ENCODE data around the gene ZBTB42. TPM values are rescaled to one million over a fixed set of nuclear protein-coding genes. Genes with fewer than 3 reads are reported as not detected.

ZBTB42 gene
- total and polyA plus RNA-seq, 2 of the 13 experiments (the other 11 are each of a cell fraction or from before 2014, with no cell fraction given), result 2.8 to 4.2 TPM

DNA sequence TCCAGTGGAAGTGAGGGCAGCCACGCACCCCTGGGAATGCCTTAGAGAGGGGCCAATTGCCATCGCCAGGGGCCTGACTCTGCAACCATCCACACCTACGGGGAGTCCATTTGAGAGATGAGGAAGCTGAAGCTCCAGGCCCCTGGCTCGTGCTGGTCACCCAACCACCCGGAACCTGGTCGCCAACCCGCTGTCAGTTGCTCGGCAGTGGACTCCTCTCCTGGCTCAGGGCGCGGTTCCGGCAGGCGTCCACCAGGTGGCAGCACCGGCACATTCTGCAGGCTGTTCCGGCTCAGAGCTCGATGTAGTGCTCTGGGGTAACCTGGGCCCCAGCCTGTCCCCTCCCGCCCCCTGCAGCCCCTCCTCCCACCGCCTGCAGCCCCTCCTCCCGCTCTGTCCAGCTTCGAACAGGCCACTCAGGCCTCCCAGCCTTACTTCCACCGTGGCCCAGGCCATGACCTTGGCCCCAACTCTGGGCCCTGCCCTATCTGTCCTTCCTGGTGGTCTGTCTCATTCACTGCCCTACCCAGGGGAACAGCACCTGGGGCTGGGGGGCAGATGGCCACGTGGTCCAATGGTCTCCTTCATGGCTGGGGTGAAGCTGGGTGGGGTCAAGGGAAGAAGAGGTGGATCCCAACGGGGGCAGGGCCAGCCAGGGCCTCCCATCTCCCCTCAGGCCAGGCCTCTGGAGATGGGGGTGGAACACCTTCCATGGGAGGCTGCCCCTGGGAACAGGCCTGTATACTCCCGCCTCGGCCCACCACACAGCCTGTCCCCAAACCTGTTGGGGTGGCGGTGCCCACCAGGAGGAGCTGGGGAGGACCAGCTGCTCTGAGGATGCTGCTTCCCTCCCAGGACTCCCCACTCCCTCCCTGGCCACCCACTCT, 32.2 kb upstream of the ZBTB42 start (continued):
- TF ChIP-seq ZSCAN31 (CRISPR knock-in tag; IDR thresholded peaks at IDR 0.05; ENCODE audit: low read depth), result no peak; the same call in 1 of the 2 replicates
- TF ChIP-seq PRPF4 (IDR thresholded peaks at IDR 0.05; ENCODE audit: low read depth, low read length, poor library complexity, severe bottlenecking), result no peak
- no peak for TF ChIP-seq EEA1 (CRISPR knock-in tag; IDR thresholded peaks at IDR 0.05; ENCODE audit: borderline replicate concordance)
- no peak for TF ChIP-seq AGO1 (IDR thresholded peaks at IDR 0.05; ENCODE audit: low read depth, low read length, poor library complexity, severe bottlenecking)
- TF ChIP-seq ZNF724P (CRISPR knock-in tag; IDR thresholded peaks at IDR 0.05; ENCODE audit: borderline replicate concordance), result peak; percentile 94
- TF ChIP-seq RNF2 (conservative IDR thresholded peaks at IDR 0.05; ENCODE audit: low read depth), result no peak
- no peak for TF ChIP-seq YY1 (IDR thresholded peaks at IDR 0.05; ENCODE audit: insufficient read depth, insufficient replicate concordance, low read depth, low read length)
- TF ChIP-seq ZNF263 (CRISPR knock-in tag; IDR thresholded peaks at IDR 0.05), result peak; percentile 94
- no peak for TF ChIP-seq MBD4 (IDR thresholded peaks at IDR 0.05; ENCODE audit: borderline replicate concordance, low read length)
- TF ChIP-seq RARG (CRISPR knock-in tag; IDR thresholded peaks at IDR 0.05; ENCODE audit: low read depth), result no peak
- no peak for TF ChIP-seq CEBPB (IDR thresholded peaks at IDR 0.05; ENCODE audit: borderline replicate concordance, low read depth, low read length)
- no peak for TF ChIP-seq HCFC1 (IDR thresholded peaks at IDR 0.05; ENCODE audit: low read depth, low read length)
- TF ChIP-seq ARNT2 (CRISPR knock-in tag; IDR thresholded peaks at IDR 0.05; ENCODE audit: low read depth), result peak; percentile 85
- 0 out of 2 replicates have a peak, but pooled peaks have one; percentile 24 for TF ChIP-seq CEBPG (CRISPR knock-in tag; IDR thresholded peaks at IDR 0.05)
- no peak for TF ChIP-seq GTF2F1 (IDR thresholded peaks at IDR 0.05; ENCODE audit: low read length)
- TF ChIP-seq SP1 (IDR thresholded peaks at IDR 0.05), result no peak
- TF ChIP-seq SP1 (CRISPR knock-in tag; IDR thresholded peaks at IDR 0.05), result no peak
- TF ChIP-seq ZNF431 (CRISPR knock-in tag; IDR thresholded peaks at IDR 0.05; ENCODE audit: borderline replicate concordance, low read depth), result 0 out of 2 replicates have a peak, but pooled peaks have one; percentile 34
- TF ChIP-seq PHF5A (CRISPR knock-in tag; IDR thresholded peaks at IDR 0.05; ENCODE audit: low read depth, unreplicated experiment), result no peak
- TF ChIP-seq SRF (IDR thresholded peaks at IDR 0.05; ENCODE audit: low read depth, low read length), result no peak
- TF ChIP-seq POGZ (CRISPR knock-in tag; IDR thresholded peaks at IDR 0.05), result no peak
- TF ChIP-seq RAD51 (IDR thresholded peaks at IDR 0.05; ENCODE audit: borderline replicate concordance), result no peak
- TF ChIP-seq CREB1 (IDR thresholded peaks at IDR 0.05), result no peak
- TF ChIP-seq CREB1 (CRISPR knock-in tag; IDR thresholded peaks at IDR 0.05), result no peak
- TF ChIP-seq ZNF773 (CRISPR knock-in tag; IDR thresholded peaks at IDR 0.05; ENCODE audit: borderline replicate concordance), result 0 out of 2 replicates have a peak, but pooled peaks have one; percentile 17
- no peak for TF ChIP-seq ZNF10 (CRISPR knock-in tag; IDR thresholded peaks at IDR 0.05; ENCODE audit: borderline replicate concordance, low read depth)
- TF ChIP-seq MAF1 (CRISPR knock-in tag; IDR thresholded peaks at IDR 0.05; ENCODE audit: borderline replicate concordance), result no peak
- TF ChIP-seq HDAC1 (CRISPR knock-in tag; IDR thresholded peaks at IDR 0.05), result peak; percentile 93
- TF ChIP-seq MED8 (CRISPR knock-in tag; IDR thresholded peaks at IDR 0.05; ENCODE audit: insufficient replicate concordance), result peak; percentile 46
- peak; percentile 33; the same call in 1 of the 2 replicates for TF ChIP-seq ZNF430 (CRISPR knock-in tag; IDR thresholded peaks at IDR 0.05)
- TF ChIP-seq ZSCAN9 (CRISPR knock-in tag; IDR thresholded peaks at IDR 0.05; ENCODE audit: borderline replicate concordance), result no peak
- no peak for TF ChIP-seq TBX3 (IDR thresholded peaks at IDR 0.05; ENCODE audit: borderline replicate concordance)

Data from HepG2 (cell line).